Loucy (cell line): ENCODE results near the gene FERD3L.

Experiments
- EZH2phosphoT487 ChIP-seq: fragments of 200-600 bp; IDR thresholded peaks from 2 replicates; pipeline ENCODE4 v1.6.1; 2018; ENCODE audit warnings: antibody characterized with exemption, mild to moderate bottlenecking, moderate library complexity, borderline replicate concordance
- TF ChIP-seq, protein P1 (sequence below): fragments of 200-600 bp; sonication (generic); conservative IDR thresholded peaks from 2 replicates; pipeline ENCODE4 v1.5.1; 2014; ENCODE audit warnings: mild to moderate bottlenecking, antibody characterized with exemption, low read length

- TF ChIP-seq EZH2phosphoT487: no peak
- TF ChIP-seq, protein P1, sequence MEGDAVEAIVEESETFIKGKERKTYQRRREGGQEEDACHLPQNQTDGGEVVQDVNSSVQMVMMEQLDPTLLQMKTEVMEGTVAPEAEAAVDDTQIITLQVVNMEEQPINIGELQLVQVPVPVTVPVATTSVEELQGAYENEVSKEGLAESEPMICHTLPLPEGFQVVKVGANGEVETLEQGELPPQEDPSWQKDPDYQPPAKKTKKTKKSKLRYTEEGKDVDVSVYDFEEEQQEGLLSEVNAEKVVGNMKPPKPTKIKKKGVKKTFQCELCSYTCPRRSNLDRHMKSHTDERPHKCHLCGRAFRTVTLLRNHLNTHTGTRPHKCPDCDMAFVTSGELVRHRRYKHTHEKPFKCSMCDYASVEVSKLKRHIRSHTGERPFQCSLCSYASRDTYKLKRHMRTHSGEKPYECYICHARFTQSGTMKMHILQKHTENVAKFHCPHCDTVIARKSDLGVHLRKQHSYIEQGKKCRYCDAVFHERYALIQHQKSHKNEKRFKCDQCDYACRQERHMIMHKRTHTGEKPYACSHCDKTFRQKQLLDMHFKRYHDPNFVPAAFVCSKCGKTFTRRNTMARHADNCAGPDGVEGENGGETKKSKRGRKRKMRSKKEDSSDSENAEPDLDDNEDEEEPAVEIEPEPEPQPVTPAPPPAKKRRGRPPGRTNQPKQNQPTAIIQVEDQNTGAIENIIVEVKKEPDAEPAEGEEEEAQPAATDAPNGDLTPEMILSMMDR: no peak
Observed at GRCh38 chr7:19118636-19119371, 26.4 kb downstream of the FERD3L start.
